A549 (cell line): ENCODE data around the gene BEND4.

Experiments used
- BHLHE40 ChIP-seq: IDR thresholded peaks from 2 replicates; pipeline ENCODE4 v1.6.1; 2012; ENCODE audit warnings: low read depth, low read length, inconsistent platforms
- CHD4 ChIP-seq: fragments of 200-600 bp; sonication (generic); IDR thresholded peaks from 2 replicates; pipeline ENCODE4 v1.6.1; 2016; ENCODE audit warnings: antibody characterized with exemption, mild to moderate bottlenecking, borderline replicate concordance
- CTCF ChIP-seq: fragments of >200 bp; sonication (Bioruptor Twin); formaldehyde crosslinking; IDR thresholded peaks from 3 replicates; pipeline ENCODE4 v1.5.1; 2016
- EP300 ChIP-seq, 2 experiments: fragments of >200 bp; sonication (Bioruptor Twin); formaldehyde crosslinking; IDR thresholded peaks; 2 replicates in 1 of 2; 3 replicates in 1 of 2; pipeline ENCODE4 v1.6.1; 2016 to 2017
- GATA3 ChIP-seq: IDR thresholded peaks from 2 replicates; pipeline ENCODE4 v1.6.1; 2012; ENCODE audit warnings: borderline replicate concordance
- HOXA7 ChIP-seq: fragments of 250-450 bp; sonication (Bioruptor Pico); IDR thresholded peaks from 2 replicates; pipeline ENCODE4 v1.5.0; 2020; ENCODE audit warnings: mild to moderate bottlenecking, moderate library complexity
- POLR2A ChIP-seq: IDR thresholded peaks from 2 replicates; pipeline ENCODE4 v1.6.1; 2012; ENCODE audit warnings: mild to moderate bottlenecking, low read length
- POLR2AphosphoS2 ChIP-seq: conservative IDR thresholded peaks from 2 replicates; pipeline ENCODE4 v1.6.1; 2012; ENCODE audit warnings: low read length, improper control_type of control experiment, inconsistent platforms
- RCOR1 ChIP-seq: fragments of 150-350 bp; IDR thresholded peaks from 2 replicates; pipeline ENCODE4 v1.6.1; 2014; ENCODE audit warnings: antibody characterized with exemption, low read length, low read depth
- REST ChIP-seq: fragments of 200-600 bp; sonication (generic); IDR thresholded peaks from 2 replicates; pipeline ENCODE4 v1.6.1; 2016; ENCODE audit warnings: antibody characterized with exemption, mild to moderate bottlenecking, moderate library complexity
- RFX5 ChIP-seq: fragments of 450-650 bp; IDR thresholded peaks from 2 replicates; pipeline ENCODE4 v1.7.1; 2014; ENCODE audit warnings: antibody characterized with exemption, mild to moderate bottlenecking, moderate library complexity
- RNF2 ChIP-seq: fragments of 200-600 bp; sonication (generic); IDR thresholded peaks from 2 replicates; pipeline ENCODE4 v1.6.1; 2016; ENCODE audit warnings: low read depth, mild to moderate bottlenecking, antibody characterized with exemption, moderate library complexity, borderline replicate concordance
- TP53 ChIP-seq: fragments of 250-450 bp; sonication (Bioruptor Pico); IDR thresholded peaks from 2 replicates; pipeline ENCODE4 v1.5.0; 2021; ENCODE audit warnings: mild to moderate bottlenecking, moderate library complexity

- TF ChIP-seq CTCF: no peak
- no peak for TF ChIP-seq RCOR1
- no peak for TF ChIP-seq RFX5
- TF ChIP-seq POLR2A: no peak
- TF ChIP-seq EP300 (IDR thresholded peaks at IDR 0.05): no peak
- no peak for TF ChIP-seq TP53 (CRISPR knock-in tag)
- no peak for TF ChIP-seq BHLHE40
- TF ChIP-seq REST: no peak
- no peak for TF ChIP-seq GATA3
- no peak for TF ChIP-seq HOXA7 (CRISPR knock-in tag)
- TF ChIP-seq RNF2: no peak
- TF ChIP-seq POLR2AphosphoS2: no peak
- no peak for TF ChIP-seq CHD4
Observed at GRCh38 chr4:42197341-42197740, 44.9 kb upstream of the BEND4 start.
